Panc1 (cell line): ENCODE results near the gene PSORS1C2.

Experiments
- POLR2AphosphoS5 ChIP-seq: IDR thresholded peaks from 2 replicates; pipeline ENCODE4 v1.6.1; 2012; ENCODE audit warnings: mild to moderate bottlenecking, low read depth, low read length, moderate library complexity
- SIN3A ChIP-seq: IDR thresholded peaks from 2 replicates; pipeline ENCODE4 v1.6.1; 2012; ENCODE audit warnings: low read depth, mild to moderate bottlenecking, low read length, moderate library complexity, borderline replicate concordance; ENCODE audit not compliant: insufficient read depth
- TCF7L2 ChIP-seq: IDR thresholded peaks from 2 replicates; pipeline ENCODE4 v1.6.1; 2011; ENCODE audit warnings: mild to moderate bottlenecking, low read depth, low read length, inconsistent platforms
- TF ChIP-seq, protein P1 (sequence below): fragments of 450-650 bp; IDR thresholded peaks from 2 replicates; pipeline ENCODE4 v1.5.1; 2017; ENCODE audit warnings: mild to moderate bottlenecking
- TF ChIP-seq, protein P2 (sequence below), 2 experiments: IDR thresholded peaks; 2 replicates each; pipeline ENCODE4 v1.6.1; 2011 to 2012; ENCODE audit warnings: low read depth in 2 of 2, control low read depth in 1 of 2, low read length in 1 of 2, mild to moderate bottlenecking in 1 of 2, moderate library complexity in 1 of 2; ENCODE audit not compliant: insufficient read depth in 1 of 2

DNA sequence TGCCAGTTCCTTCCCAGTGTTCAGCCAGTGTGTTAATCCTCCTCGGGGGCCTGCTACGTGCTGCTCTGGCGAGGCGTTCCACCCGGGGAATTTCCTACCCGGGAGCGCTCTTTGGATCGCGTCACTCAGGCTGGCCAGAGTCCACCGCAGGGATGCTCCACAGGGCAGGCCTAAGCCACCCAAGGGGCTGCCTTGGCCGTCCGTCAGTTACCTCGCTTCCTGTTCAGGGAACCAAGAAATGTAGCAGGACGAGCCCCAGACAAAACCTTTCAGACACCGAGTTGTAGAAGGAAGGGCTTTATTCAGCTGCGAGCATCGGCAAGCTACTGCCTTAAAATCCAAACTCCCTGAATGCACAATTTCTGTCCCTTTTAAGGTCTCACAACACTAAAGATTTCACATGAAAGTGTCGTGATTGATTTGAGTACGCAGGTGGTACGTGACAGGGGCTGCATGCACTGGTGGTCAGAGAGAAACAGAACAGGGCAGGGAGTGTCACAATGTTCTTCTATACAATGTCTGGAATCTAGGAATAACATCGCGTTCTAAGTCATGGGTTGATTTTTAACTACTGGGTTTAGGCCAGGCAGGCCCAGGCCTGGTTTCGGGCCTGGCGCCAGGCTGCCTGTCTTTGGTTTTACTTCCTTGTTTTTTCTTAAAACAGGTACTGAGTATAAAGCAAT is 47.3 kb upstream of the PSORS1C2 start:
- TF ChIP-seq, protein P1, sequence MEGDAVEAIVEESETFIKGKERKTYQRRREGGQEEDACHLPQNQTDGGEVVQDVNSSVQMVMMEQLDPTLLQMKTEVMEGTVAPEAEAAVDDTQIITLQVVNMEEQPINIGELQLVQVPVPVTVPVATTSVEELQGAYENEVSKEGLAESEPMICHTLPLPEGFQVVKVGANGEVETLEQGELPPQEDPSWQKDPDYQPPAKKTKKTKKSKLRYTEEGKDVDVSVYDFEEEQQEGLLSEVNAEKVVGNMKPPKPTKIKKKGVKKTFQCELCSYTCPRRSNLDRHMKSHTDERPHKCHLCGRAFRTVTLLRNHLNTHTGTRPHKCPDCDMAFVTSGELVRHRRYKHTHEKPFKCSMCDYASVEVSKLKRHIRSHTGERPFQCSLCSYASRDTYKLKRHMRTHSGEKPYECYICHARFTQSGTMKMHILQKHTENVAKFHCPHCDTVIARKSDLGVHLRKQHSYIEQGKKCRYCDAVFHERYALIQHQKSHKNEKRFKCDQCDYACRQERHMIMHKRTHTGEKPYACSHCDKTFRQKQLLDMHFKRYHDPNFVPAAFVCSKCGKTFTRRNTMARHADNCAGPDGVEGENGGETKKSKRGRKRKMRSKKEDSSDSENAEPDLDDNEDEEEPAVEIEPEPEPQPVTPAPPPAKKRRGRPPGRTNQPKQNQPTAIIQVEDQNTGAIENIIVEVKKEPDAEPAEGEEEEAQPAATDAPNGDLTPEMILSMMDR, result no peak
- TF ChIP-seq POLR2AphosphoS5 (no peak), TCF7L2 (no peak), SIN3A (no peak)
- TF ChIP-seq, protein P2, sequence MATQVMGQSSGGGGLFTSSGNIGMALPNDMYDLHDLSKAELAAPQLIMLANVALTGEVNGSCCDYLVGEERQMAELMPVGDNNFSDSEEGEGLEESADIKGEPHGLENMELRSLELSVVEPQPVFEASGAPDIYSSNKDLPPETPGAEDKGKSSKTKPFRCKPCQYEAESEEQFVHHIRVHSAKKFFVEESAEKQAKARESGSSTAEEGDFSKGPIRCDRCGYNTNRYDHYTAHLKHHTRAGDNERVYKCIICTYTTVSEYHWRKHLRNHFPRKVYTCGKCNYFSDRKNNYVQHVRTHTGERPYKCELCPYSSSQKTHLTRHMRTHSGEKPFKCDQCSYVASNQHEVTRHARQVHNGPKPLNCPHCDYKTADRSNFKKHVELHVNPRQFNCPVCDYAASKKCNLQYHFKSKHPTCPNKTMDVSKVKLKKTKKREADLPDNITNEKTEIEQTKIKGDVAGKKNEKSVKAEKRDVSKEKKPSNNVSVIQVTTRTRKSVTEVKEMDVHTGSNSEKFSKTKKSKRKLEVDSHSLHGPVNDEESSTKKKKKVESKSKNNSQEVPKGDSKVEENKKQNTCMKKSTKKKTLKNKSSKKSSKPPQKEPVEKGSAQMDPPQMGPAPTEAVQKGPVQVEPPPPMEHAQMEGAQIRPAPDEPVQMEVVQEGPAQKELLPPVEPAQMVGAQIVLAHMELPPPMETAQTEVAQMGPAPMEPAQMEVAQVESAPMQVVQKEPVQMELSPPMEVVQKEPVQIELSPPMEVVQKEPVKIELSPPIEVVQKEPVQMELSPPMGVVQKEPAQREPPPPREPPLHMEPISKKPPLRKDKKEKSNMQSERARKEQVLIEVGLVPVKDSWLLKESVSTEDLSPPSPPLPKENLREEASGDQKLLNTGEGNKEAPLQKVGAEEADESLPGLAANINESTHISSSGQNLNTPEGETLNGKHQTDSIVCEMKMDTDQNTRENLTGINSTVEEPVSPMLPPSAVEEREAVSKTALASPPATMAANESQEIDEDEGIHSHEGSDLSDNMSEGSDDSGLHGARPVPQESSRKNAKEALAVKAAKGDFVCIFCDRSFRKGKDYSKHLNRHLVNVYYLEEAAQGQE (IDR thresholded peaks at IDR 0.05; ENCODE audit: insufficient read depth in 1 of 2, low read depth in 2 of 2, low read length in 1 of 2), result no peak
